Right hindlimb (tissue), 1 donor: ENCODE data around the gene CHI3L2.

Experiments used
- DNase-seq: peaks from one replicate; pipeline ENCODE4 v3.0.0-alpha.2; 2018

The CHI3L2 gene

DNA sequence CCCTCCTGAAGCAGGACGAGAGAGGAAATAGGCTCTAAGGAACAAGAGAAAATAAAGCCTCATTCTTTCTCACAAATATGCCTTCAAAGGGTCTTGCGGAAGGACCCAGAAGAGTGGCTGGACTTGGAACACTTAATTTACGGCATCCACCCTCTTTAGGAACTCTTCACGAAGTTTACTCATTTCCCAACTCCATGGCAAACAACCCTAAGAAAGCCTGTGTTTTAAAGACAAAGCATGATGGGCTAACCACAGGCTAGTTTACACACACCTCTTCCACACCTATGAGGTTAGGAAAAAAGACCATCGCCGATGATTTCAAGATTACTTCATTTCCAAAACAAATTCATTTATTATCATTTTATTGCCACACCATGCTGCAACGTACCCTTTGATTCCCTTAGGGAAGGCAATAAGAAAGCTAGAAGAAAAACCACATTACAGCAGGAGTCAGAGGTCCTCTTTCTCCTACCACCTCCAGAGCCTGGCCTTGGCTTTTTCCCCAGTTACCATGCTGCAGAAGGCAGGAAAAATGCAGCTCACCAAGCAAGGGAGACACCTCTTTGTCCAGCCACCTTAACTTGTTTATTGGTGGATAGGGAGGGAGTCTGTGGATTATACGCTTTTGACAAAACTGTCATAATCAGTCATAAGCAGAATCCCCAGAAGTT lies 29.6 kb downstream of the CHI3L2 start:
- no peak for DNase-seq

- DNase-seq: no peak
Observed at GRCh38 chr1:111267801-111268508, 40.4 kb downstream of the CHI3L2 start.

- no peak for DNase-seq
Observed at GRCh38 chr1:111269825-111270406, 42.4 kb downstream of the CHI3L2 start.

GRCh38 chr1:111270771-111271463 lies 43.4 kb downstream of the CHI3L2 start:
- DNase-seq: no peak

DNA sequence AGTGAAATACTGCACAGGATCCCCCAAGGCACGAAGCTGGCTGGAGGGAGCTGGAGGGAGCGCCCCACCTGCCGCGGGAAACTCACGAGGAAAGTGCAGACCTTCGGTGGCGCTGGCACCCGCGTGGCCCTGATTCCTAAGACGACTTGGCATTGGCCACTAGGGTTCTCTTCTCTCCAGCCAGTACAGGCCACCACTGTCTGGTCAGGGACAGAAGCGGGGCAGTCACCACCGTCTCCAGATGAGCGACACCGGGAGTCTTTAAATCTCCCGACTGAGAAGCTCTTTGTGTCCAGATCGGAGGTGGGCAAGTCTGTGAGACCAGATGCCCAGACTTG lies 43.9 kb downstream of the CHI3L2 start:
- DNase-seq: no peak

- no peak for DNase-seq
Observed at GRCh38 chr1:111272081-111272480, 44.6 kb downstream of the CHI3L2 start.

DNA sequence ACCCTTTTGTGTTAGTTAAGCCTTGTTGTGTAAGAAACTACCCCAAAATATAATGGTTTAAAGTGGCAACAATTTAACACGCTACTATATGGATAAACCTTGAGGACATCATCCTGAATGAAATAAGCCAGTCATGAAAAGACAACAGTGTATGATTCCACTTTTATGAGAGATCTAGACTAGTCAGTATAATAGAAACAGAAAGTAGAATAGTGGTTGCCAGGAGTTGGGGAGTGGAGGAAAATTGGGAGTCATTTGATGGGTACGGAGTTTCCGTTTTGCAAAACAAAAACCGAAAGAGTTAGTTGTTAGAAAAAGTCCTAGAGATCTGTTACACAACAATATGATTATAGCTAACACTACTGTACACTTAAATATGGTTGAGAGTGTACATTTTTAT lies 47.1 kb downstream of the CHI3L2 start:
- DNase-seq: no peak

- peak; percentile 24 for DNase-seq
Observed at GRCh38 chr1:111275079-111275478, 47.6 kb downstream of the CHI3L2 start.

- no peak for DNase-seq
Observed at GRCh38 chr1:111275780-111276433, 48.4 kb downstream of the CHI3L2 start.

- no peak for DNase-seq
Observed at GRCh38 chr1:111279144-111279543, 51.6 kb downstream of the CHI3L2 start.

DNA sequence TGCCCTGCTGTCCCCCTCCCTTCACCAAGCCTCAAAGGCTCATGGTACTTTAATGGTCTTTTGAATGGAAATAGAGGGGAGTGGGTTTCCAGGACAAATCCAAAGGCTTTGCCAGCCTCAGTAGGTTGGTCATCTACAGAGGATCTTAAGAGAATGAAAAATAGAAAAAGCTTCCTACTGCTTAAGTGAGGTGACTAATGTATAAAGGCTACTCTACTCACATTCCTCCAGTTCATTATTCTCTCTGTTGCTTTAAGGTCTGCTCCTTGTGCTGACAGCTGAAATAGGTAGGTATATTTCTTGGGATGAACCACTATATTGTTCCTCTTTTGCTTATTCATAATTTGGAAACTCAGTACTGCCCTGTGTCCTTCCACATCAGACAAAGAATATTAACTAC lies 52.8 kb downstream of the CHI3L2 start:
- no peak for DNase-seq

DNA sequence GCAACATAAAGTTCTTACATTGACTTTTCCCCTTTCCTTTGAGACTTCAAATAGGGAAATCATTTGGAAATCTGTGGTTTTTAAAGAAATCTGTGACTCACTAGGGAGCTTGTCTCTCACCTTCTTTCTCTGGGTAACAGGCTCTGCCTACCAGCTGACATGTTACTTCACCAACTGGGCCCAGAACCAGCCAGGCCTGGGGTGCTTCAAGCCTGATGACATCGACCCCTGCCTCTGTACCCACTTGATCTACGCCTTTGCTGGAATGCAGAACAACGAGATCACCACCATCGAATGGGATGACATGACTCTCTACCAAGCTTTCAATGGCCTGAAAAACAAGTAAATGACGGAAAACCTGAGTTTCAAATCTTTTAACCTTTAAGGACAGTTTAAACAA lies 53.9 kb downstream of the CHI3L2 start:
- DNase-seq: no peak

DNA sequence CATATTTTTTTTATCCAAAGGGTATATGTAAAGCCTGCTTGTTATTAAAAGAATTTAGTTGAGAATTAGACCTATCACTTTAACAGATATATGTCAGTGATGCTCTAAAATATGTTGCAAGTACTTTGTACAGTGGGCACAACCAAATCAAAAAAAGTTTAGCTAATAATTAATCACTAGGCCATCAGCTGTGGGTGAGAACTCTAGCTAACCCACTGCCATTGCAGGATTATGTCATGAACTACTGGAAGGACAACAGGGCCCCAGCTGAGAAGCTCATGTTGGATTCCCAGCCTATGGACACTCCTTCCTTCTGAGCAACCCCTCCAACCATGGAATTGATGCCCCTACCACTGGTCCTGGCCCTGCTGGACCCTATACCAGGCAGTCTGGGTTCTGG lies 56.3 kb downstream of the CHI3L2 start:
- DNase-seq: no peak

GRCh38 chr1:111285879-111286278 lies 58.4 kb downstream of the CHI3L2 start:
- DNase-seq: no peak

- DNase-seq: no peak
Observed at GRCh38 chr1:111286912-111287311, 59.4 kb downstream of the CHI3L2 start.

DNA sequence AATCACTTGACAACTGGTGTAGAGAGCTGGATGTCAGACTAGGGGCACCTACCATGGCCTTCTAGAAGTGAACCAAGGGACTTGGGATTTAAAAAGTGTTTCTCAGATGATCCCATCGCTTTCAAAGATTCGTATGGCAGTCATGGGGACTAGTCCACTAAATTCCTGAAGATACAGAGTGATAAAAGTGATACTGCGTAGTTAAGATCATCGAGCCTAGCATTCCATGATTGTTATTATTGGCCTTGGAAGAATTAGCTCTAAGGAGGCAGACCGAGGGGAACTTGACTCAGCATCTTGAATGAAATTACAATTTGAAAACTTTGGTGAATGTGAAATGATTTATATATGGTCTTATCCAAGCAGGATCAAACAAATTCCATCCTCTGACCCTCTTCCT lies 61.9 kb downstream of the CHI3L2 start:
- no peak for DNase-seq

DNA sequence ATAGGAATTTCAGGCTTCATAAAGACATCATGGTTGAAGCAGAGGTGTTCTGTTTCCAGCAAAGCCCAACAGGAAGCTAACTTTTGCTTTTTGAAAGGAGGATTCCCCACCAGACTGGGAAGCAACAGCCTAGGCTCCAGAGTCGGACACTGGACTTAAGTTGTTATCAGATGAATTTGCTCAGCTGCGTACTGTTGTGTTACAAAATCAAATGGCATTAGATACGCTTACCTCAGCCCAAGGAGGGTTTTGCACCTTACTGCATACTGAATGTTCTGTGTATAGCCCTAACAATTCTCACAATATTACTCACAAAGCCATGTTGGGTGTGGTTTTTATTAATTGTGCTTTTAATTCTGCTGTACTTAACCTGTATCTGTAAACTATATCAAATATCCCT lies 62.6 kb downstream of the CHI3L2 start:
- DNase-seq: no peak

DNA sequence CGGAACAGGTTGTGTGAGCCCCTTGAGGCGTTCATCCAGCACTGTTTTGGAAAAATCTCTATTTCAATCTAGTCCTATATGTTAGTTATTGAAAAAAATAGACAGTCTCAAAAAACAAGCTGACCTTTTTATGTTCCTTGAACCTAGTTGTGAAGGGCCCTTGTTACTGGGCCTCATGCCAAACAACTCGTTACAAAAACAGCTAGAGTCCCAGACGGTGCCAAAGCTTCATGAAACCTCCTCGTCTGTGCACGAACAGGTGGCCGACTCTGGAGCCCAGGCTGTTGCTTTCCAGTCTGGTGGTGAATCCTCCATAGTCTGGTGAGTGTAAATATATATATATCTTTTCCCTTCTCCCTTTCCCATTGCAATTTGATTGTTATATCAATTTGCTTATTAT lies 63.1 kb downstream of the CHI3L2 start, which contains the start of gene CHIA:
TSS of gene CHIA (plus strand) at position 222 of the 400 bp plus-strand sequence. CDS start 19,617 bp downstream, outside the sequence.
- DNase-seq: no peak
